ENCODE measurements around the gene EFNA4.

EFNA4 gene

DNA sequence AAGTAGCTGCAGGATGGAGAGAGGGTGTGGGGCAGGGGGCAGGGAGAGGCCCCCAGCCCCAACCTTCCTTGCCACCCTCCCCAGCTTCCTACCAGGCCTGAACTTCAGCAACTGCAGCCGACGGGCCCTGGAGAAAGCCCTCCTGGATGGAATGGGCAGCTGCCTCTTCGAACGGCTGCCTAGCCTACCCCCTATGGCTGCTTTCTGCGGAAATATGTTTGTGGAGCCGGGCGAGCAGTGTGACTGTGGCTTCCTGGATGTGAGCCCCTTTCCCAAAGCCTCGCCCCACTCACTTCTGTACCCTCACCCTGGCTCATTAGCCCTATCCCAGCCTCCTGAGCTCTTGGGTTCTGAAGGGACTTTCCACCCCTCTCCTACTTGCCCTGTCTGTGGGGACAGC, 6.4 kb upstream of the EFNA4 start:
- Histone ChIP-seq H3K4me3 (ENCODE audit: low read depth in 1 of 2, low read length in 1 of 2) (no peak overlapping the region), H3K4me1 (ENCODE audit: control insufficient read depth in 1 of 2, insufficient read depth in 1 of 2, low read depth in 1 of 2, low read length in 1 of 2) (peaks cover 27 to 30% of the 10 kb centered on the region in 2 experiments), H3K36me3 (peaks cover 68% of the 10 kb centered on the region), H3K9me3 (no peaks in the 10 kb centered on the region), H3K27me3 (peaks cover 1% of the 10 kb centered on the region), H3K27ac (no peak overlapping the region)
- TF ChIP-seq, protein P1, sequence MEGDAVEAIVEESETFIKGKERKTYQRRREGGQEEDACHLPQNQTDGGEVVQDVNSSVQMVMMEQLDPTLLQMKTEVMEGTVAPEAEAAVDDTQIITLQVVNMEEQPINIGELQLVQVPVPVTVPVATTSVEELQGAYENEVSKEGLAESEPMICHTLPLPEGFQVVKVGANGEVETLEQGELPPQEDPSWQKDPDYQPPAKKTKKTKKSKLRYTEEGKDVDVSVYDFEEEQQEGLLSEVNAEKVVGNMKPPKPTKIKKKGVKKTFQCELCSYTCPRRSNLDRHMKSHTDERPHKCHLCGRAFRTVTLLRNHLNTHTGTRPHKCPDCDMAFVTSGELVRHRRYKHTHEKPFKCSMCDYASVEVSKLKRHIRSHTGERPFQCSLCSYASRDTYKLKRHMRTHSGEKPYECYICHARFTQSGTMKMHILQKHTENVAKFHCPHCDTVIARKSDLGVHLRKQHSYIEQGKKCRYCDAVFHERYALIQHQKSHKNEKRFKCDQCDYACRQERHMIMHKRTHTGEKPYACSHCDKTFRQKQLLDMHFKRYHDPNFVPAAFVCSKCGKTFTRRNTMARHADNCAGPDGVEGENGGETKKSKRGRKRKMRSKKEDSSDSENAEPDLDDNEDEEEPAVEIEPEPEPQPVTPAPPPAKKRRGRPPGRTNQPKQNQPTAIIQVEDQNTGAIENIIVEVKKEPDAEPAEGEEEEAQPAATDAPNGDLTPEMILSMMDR (IDR thresholded peaks at IDR 0.05): no peak

DNA sequence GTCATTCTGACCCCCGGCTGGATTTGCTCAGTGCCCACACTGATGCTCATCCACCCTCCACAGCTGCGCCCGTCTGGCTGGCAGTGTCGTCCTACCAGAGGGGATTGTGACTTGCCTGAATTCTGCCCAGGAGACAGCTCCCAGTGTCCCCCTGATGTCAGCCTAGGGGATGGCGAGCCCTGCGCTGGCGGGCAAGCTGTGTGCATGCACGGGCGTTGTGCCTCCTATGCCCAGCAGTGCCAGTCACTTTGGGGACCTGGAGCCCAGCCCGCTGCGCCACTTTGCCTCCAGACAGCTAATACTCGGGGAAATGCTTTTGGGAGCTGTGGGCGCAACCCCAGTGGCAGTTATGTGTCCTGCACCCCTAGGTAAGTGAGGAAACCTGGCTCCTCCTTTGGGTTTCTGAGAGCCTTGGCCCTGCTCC, 5.7 kb upstream of the EFNA4 start:
- Histone ChIP-seq H3K4me3 (ENCODE audit: low read depth in 1 of 2, low read length in 1 of 2) (no peak overlapping the region), H3K27me3 (peaks cover 8% of the 10 kb centered on the region), H3K9me3 (no peaks in the 10 kb centered on the region), H3K4me1 (ENCODE audit: control insufficient read depth in 1 of 2, insufficient read depth in 1 of 2, low read depth in 1 of 2, low read length in 1 of 2) (peaks cover 26 to 30% of the 10 kb centered on the region in 2 experiments), H3K27ac (no peak overlapping the region), H3K36me3 (peaks cover 68% of the 10 kb centered on the region)
- TF ChIP-seq, protein P1 (IDR thresholded peaks at IDR 0.05): no peak

DNA sequence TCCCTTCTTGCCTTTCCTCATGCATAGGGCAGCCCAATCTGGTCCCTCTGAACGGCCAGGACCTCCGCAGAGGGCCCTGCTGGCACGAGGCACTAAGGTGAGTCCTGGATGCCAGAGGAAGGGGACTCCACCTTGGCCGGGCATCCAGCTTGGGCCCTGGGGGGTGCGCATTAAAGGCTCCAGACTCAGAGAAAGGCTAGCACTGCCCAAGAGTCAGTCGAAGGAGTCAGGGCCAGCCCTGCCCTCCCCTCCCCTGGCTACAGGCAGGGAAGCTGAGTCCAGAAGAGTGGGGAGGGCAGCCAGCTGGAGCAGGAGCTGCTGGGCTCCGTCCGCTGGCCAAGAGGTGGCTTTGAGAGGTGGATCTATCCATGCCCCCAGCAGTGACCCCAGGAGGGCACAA, 2.8 kb upstream of the EFNA4 start:
- no peak overlapping the region for H3K27ac ChIP-seq
- TF ChIP-seq, protein P1 (IDR thresholded peaks at IDR 0.05): no peak
- peaks cover 25% of the 10 kb centered on the region for H3K27me3 ChIP-seq
- no peaks in the 10 kb centered on the region for H3K9me3 ChIP-seq
- H3K4me1 ChIP-seq (ENCODE audit: control insufficient read depth in 1 of 2, insufficient read depth in 1 of 2, low read depth in 1 of 2, low read length in 1 of 2): peaks cover 29 to 36% of the 10 kb centered on the region in 2 experiments
- peaks cover 54% of the 10 kb centered on the region for H3K36me3 ChIP-seq
- H3K4me3 ChIP-seq (ENCODE audit: low read depth in 1 of 2, low read length in 1 of 2): no peak overlapping the region

DNA sequence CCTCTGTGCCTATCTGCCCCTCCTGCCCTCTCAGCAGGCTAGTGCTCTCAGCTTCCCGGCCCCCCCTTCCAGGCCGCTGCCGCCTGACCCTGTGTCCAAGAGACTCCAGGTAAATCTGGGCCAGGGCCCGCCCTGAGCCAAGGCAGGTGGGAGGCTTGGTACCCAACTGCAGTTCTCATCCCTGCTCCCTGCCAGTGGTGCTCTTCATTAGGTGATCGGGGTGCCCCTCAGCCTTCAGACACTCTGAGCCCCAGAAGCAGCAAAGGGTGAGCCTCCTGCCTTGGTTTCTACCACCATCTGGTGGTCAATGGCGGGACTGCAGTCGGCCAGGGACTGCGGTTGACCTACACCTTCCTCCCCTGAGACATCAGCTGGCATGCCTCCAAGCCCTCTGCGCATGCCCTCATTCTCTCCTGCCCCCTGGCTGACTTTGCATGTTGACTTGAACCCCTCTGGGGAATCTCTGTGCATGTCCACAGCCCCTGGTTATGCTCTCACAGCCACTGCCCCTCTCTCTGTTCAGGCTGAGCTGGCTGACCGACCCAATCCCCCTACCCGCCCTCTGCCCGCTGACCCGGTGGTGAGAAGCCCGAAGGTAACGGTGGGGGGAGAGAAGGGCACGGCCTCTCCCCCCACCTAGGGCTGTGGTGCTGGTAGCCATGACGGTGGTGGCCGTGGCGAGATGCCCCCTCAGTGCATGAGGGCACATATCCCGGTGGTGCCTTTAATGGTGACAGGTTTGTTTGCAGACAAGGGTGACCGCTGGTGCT, 2.0 kb upstream of the EFNA4 start:
- Histone ChIP-seq H3K27ac (peak overlapping the region; percentile 23), H3K4me3 (ENCODE audit: low read depth in 1 of 2, low read length in 1 of 2) (no peak overlapping the region), H3K27me3 (peaks cover 29% of the 10 kb centered on the region), H3K9me3 (no peaks in the 10 kb centered on the region), H3K4me1 (ENCODE audit: control insufficient read depth in 1 of 2, insufficient read depth in 1 of 2, low read depth in 1 of 2, low read length in 1 of 2) (peaks cover 29 to 36% of the 10 kb centered on the region in 2 experiments), H3K36me3 (peaks cover 46% of the 10 kb centered on the region)
- TF ChIP-seq, protein P1 (IDR thresholded peaks at IDR 0.05): peak; percentile 99

DNA sequence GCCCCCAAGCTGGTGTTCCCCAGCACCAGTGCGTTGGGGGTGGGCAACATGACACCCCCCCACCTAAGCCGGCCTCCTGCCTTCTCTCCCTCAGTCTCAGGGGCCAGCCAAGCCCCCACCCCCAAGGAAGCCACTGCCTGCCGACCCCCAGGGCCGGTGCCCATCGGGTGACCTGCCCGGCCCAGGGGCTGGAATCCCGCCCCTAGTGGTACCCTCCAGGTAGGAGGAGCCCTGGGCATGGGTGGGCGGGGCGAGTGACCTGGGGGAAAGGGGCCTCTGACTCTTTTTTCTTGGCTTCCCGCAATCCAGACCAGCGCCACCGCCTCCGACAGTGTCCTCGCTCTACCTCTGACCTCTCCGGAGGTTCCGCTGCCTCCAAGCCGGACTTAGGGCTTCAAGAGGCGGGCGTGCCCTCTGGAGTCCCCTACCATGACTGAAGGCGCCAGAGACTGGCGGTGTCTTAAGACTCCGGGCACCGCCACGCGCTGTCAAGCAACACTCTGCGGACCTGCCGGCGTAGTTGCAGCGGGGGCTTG, 1.3 kb upstream of the EFNA4 start:
- H3K9me3 ChIP-seq: no peaks in the 10 kb centered on the region
- no peak overlapping the region for H3K4me3 ChIP-seq (ENCODE audit: low read depth in 1 of 2, low read length in 1 of 2)
- TF ChIP-seq, protein P1 (IDR thresholded peaks at IDR 0.05): no peak
- peaks cover 40% of the 10 kb centered on the region for H3K36me3 ChIP-seq
- H3K4me1 ChIP-seq (ENCODE audit: control insufficient read depth in 1 of 2, insufficient read depth in 1 of 2, low read depth in 1 of 2, low read length in 1 of 2): peaks cover 29 to 36% of the 10 kb centered on the region in 2 experiments
- no peak overlapping the region for H3K27ac ChIP-seq
- H3K27me3 ChIP-seq: peaks cover 29% of the 10 kb centered on the region
